ENCODE data around the gene TMEM163. TPM values are rescaled to one million over a fixed set of nuclear protein-coding genes. Genes with fewer than 3 reads are reported as not detected.

Gene TMEM163
- total and polyA plus RNA-seq, 2 donors (not counting 3 experiments of a cell fraction or from before 2014, with no cell fraction given) = 1.0 to 2.8 TPM

DNA sequence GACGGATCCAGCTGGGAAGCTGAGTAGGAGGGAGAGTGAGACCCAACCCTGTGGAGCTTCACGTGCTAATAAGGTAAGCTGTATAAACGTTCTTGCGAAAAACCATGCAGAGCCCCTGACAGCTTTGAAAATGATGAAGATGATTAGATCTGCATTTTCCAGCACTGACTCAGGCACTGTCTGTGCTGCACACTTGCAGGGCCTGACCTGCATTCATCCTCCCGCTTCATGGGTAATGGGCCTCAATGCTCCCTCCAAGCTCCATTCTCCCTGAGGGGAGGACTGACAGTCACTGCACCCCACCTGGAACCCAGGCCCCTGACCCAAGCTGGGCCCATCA, 205.4 kb downstream of the TMEM163 start:
- dilution Hi-C loops (cut with MboI; ENCODE audit: extremely low pct_ligation_motif_present, low sequenced_read_pairs) (no loop called here), intact Hi-C loops (cut with micrococcal nuclease) (no loop called here)
- ChIA-PET POLR2A (no interaction called here), CTCF (no interaction called here)
- TF ChIP-seq JUN (IDR thresholded peaks at IDR 0.05; ENCODE audit: borderline replicate concordance, insufficient read depth, insufficient read length, low read depth) = no peak
- no peak for TF ChIP-seq FOS (IDR thresholded peaks at IDR 0.05; ENCODE audit: borderline replicate concordance, insufficient read depth, low read length)
- no peak for TF ChIP-seq POLR2A (IDR thresholded peaks at IDR 0.05; ENCODE audit: low read depth, low read length)
- peaks cover 0 to under 1% of the 10 kb centered on the region in 2 experiments for H3K27me3 ChIP-seq (ENCODE audit: control insufficient read depth in 2 of 2, insufficient read depth in 2 of 2, low read length in 2 of 2)
- FAIRE-seq = no peak
- DNase-seq (ENCODE audit: low read depth, low spot score) = no peak
- H3K27ac ChIP-seq (ENCODE audit: insufficient read depth, low read depth, low read length) = no peak overlapping the region
- H3K4me1 ChIP-seq (ENCODE audit: control insufficient read depth, extremely low read depth, insufficient read depth, low read length) = no peaks in the 10 kb centered on the region
- H3K9me1 ChIP-seq (replicated peaks; ENCODE audit: control insufficient read depth, extremely low read depth, insufficient read depth, low read length) = no peaks in the 10 kb centered on the region
- H3K36me3 ChIP-seq (ENCODE audit: control insufficient read depth in 2 of 2, extremely low read depth in 1 of 2, insufficient read depth in 2 of 2, low read length in 2 of 2) = no peaks in the 10 kb centered on the region
- no peaks in the 10 kb centered on the region for H3K79me2 ChIP-seq (ENCODE audit: control insufficient read depth, insufficient read depth, low read length)
- H3K9ac ChIP-seq (replicated peaks; ENCODE audit: extremely low read depth, insufficient read depth, low read length) = no peak overlapping the region
- H3K4me2 ChIP-seq (ENCODE audit: insufficient read depth, low read length) = no peak overlapping the region
- no peaks in the 10 kb centered on the region for H3K9me3 ChIP-seq (replicated peaks; ENCODE audit: control insufficient read depth, insufficient read depth, low read length)
- no peak overlapping the region for H2AFZ ChIP-seq (ENCODE audit: low read depth, low read length)
- H3K4me3 ChIP-seq (replicated peaks in 1 of 3; ENCODE audit: insufficient read depth in 1 of 3, low read depth in 1 of 3, low read length in 3 of 3) = no peak overlapping the region
- no TSS peak for BruUV-seq (replicated peaks)
- H4K20me1 ChIP-seq (replicated peaks; ENCODE audit: control insufficient read depth, extremely low read depth, insufficient read depth, low read length) = no peaks in the 10 kb centered on the region

- no peak overlapping the region for H2AFZ ChIP-seq (ENCODE audit: low read depth, low read length)
- CTCF ChIA-PET = no interaction called here
- no peak for FAIRE-seq
Observed at GRCh38 chr2:134512734-134513464, 205.9 kb downstream of the TMEM163 start.

More at GRCh38 chr2:134512734-134513464, 205.9 kb downstream of the TMEM163 start:
- BruUV-seq (replicated peaks) = no TSS peak
- no peaks in the 10 kb centered on the region for H3K9me1 ChIP-seq (replicated peaks; ENCODE audit: control insufficient read depth, extremely low read depth, insufficient read depth, low read length)
- peaks cover 0 to 3% of the 10 kb centered on the region in 2 experiments for H3K27me3 ChIP-seq (ENCODE audit: control insufficient read depth in 2 of 2, insufficient read depth in 2 of 2, low read length in 2 of 2)
- H3K79me2 ChIP-seq (ENCODE audit: control insufficient read depth, insufficient read depth, low read length) = no peaks in the 10 kb centered on the region
- DNase-seq (ENCODE audit: low read depth, low spot score) = no peak
- dilution Hi-C loops (cut with MboI; ENCODE audit: extremely low pct_ligation_motif_present, low sequenced_read_pairs) (no loop called here), intact Hi-C loops (cut with micrococcal nuclease) (no loop called here)
- H3K27ac ChIP-seq (ENCODE audit: insufficient read depth, low read depth, low read length) = no peak overlapping the region
- TF ChIP-seq GATA2 (IDR thresholded peaks at IDR 0.05; ENCODE audit: insufficient read depth, insufficient read length, low read depth, low read length) = no peak
- no peak for TF ChIP-seq FOS (IDR thresholded peaks at IDR 0.05; ENCODE audit: borderline replicate concordance, insufficient read depth, low read length)
- TF ChIP-seq JUN (IDR thresholded peaks at IDR 0.05; ENCODE audit: borderline replicate concordance, insufficient read depth, insufficient read length, low read depth) = no peak
- TF ChIP-seq CTCF (IDR thresholded peaks at IDR 0.05; ENCODE audit: extremely low read depth in 1 of 2, insufficient read depth in 1 of 2, low read depth in 1 of 2, low read length in 2 of 2) = no peak
- TF ChIP-seq EZH2 (IDR thresholded peaks at IDR 0.05; ENCODE audit: borderline replicate concordance, low read depth, low read length, severe bottlenecking) = no peak
- TF ChIP-seq MYC (IDR thresholded peaks at IDR 0.05; ENCODE audit: low read depth, low read length) = no peak
- no peak for TF ChIP-seq POLR2A (IDR thresholded peaks at IDR 0.05; ENCODE audit: low read depth, low read length)
- TF ChIP-seq POLR2AphosphoS5 (IDR thresholded peaks at IDR 0.05; ENCODE audit: insufficient read depth, low read depth, low read length) = no peak
- TF ChIP-seq, protein P1, sequence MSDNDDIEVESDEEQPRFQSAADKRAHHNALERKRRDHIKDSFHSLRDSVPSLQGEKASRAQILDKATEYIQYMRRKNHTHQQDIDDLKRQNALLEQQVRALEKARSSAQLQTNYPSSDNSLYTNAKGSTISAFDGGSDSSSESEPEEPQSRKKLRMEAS (IDR thresholded peaks at IDR 0.05; ENCODE audit: insufficient read depth, insufficient read length) = no peak
- H3K4me1 ChIP-seq (ENCODE audit: control insufficient read depth, extremely low read depth, insufficient read depth, low read length) = no peaks in the 10 kb centered on the region
- no peaks in the 10 kb centered on the region for H3K36me3 ChIP-seq (ENCODE audit: control insufficient read depth in 2 of 2, extremely low read depth in 1 of 2, insufficient read depth in 2 of 2, low read length in 2 of 2)
- H3K9me3 ChIP-seq (replicated peaks; ENCODE audit: control insufficient read depth, insufficient read depth, low read length) = no peaks in the 10 kb centered on the region
- POLR2A ChIA-PET = no interaction called here
- no peak overlapping the region for H3K4me3 ChIP-seq (replicated peaks in 1 of 3; ENCODE audit: insufficient read depth in 1 of 3, low read depth in 1 of 3, low read length in 3 of 3)
- H3K9ac ChIP-seq (replicated peaks; ENCODE audit: extremely low read depth, insufficient read depth, low read length) = no peak overlapping the region
- no peaks in the 10 kb centered on the region for H4K20me1 ChIP-seq (replicated peaks; ENCODE audit: control insufficient read depth, extremely low read depth, insufficient read depth, low read length)
- H3K4me2 ChIP-seq (ENCODE audit: insufficient read depth, low read length) = no peak overlapping the region
